Measurements from ENCODE around the gene TDG.

The TDG gene

GRCh38 chr12:103965255-103965589 is 450 bp upstream of the TDG start:
- H3K9ac ChIP-seq (ENCODE audit: low read length): peak overlapping the region; percentile 92
- H3K4me2 ChIP-seq (ENCODE audit: low read length): peak overlapping the region; percentile 71
- no peak overlapping the region for H2AFZ ChIP-seq (ENCODE audit: low read length)
- peaks cover 20% of the 10 kb centered on the region for H3K4me1 ChIP-seq (ENCODE audit: insufficient read depth, low read length, severe bottlenecking)
- no peaks in the 10 kb centered on the region for H3F3A ChIP-seq (ENCODE audit: insufficient read depth, low read length)
- no peaks in the 10 kb centered on the region for H3K9me3 ChIP-seq (ENCODE audit: low read length)
- H4K20me1 ChIP-seq (ENCODE audit: insufficient read depth, low read length): no peaks in the 10 kb centered on the region
- no peaks in the 10 kb centered on the region for H3K9me2 ChIP-seq (ENCODE audit: low read depth, low read length)
- H3K27me3 ChIP-seq (ENCODE audit: insufficient read depth, low read length): no peaks in the 10 kb centered on the region
- H3K4me3 ChIP-seq (ENCODE audit: low read depth, low read length, poor library complexity, severe bottlenecking): peak overlapping the region; percentile 81
- H3K36me3 ChIP-seq (ENCODE audit: insufficient read depth, low read length): no peaks in the 10 kb centered on the region; the same call in 1 of the 2 replicates
- no peak for TF ChIP-seq EZH2 (IDR thresholded peaks at IDR 0.05; ENCODE audit: borderline replicate concordance, low read length)
- TF ChIP-seq, protein P1, sequence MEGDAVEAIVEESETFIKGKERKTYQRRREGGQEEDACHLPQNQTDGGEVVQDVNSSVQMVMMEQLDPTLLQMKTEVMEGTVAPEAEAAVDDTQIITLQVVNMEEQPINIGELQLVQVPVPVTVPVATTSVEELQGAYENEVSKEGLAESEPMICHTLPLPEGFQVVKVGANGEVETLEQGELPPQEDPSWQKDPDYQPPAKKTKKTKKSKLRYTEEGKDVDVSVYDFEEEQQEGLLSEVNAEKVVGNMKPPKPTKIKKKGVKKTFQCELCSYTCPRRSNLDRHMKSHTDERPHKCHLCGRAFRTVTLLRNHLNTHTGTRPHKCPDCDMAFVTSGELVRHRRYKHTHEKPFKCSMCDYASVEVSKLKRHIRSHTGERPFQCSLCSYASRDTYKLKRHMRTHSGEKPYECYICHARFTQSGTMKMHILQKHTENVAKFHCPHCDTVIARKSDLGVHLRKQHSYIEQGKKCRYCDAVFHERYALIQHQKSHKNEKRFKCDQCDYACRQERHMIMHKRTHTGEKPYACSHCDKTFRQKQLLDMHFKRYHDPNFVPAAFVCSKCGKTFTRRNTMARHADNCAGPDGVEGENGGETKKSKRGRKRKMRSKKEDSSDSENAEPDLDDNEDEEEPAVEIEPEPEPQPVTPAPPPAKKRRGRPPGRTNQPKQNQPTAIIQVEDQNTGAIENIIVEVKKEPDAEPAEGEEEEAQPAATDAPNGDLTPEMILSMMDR (IDR thresholded peaks at IDR 0.05; ENCODE audit: low read length): no peak
- H3K79me2 ChIP-seq (ENCODE audit: insufficient read depth, low read length): peaks cover 47% of the 10 kb centered on the region
- peak overlapping the region; percentile 61 for H3K27ac ChIP-seq (ENCODE audit: low read depth, low read length, poor library complexity, severe bottlenecking)

DNA sequence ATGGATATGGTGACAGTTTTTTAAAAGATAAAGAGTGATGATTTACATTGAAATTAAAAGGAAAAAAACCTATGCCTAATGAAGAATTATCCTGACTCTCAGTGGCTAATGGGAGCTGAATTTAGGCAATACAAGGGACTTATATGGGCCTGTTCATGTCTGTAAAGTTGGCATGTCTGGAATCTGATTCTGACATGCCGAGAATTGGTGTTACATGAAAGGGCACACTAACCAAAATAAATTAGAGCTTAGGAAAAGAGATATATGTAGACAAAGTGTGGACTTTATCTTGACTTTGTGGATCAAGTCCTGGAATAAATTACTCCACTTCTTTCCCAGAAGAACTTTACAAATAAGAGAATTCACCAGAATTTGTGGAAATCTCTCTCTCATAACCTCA is 1.1 kb downstream of the TDG start:
- Histone ChIP-seq H3F3A (ENCODE audit: insufficient read depth, low read length) (no peaks in the 10 kb centered on the region), H3K4me1 (ENCODE audit: insufficient read depth, low read length, severe bottlenecking) (peaks cover 20% of the 10 kb centered on the region), H3K36me3 (ENCODE audit: insufficient read depth, low read length) (no peaks in the 10 kb centered on the region; the same call in 1 of the 2 replicates), H3K79me2 (ENCODE audit: insufficient read depth, low read length) (peaks cover 56% of the 10 kb centered on the region), H3K4me3 (ENCODE audit: low read depth, low read length, poor library complexity, severe bottlenecking) (peak overlapping the region; percentile 81), H3K9ac (ENCODE audit: low read length) (peak overlapping the region; percentile 92), H4K20me1 (ENCODE audit: insufficient read depth, low read length) (no peaks in the 10 kb centered on the region), H3K27me3 (ENCODE audit: insufficient read depth, low read length) (no peaks in the 10 kb centered on the region), H3K4me2 (ENCODE audit: low read length) (peak overlapping the region; percentile 77), H3K9me2 (ENCODE audit: low read depth, low read length) (no peaks in the 10 kb centered on the region), H3K27ac (ENCODE audit: low read depth, low read length, poor library complexity, severe bottlenecking) (peak overlapping the region; percentile 61), H2AFZ (ENCODE audit: low read length) (no peak overlapping the region), H3K9me3 (ENCODE audit: low read length) (no peaks in the 10 kb centered on the region)
- TF ChIP-seq EZH2 (IDR thresholded peaks at IDR 0.05; ENCODE audit: borderline replicate concordance, low read length): no peak
- TF ChIP-seq, protein P1 (IDR thresholded peaks at IDR 0.05; ENCODE audit: low read length): no peak

DNA sequence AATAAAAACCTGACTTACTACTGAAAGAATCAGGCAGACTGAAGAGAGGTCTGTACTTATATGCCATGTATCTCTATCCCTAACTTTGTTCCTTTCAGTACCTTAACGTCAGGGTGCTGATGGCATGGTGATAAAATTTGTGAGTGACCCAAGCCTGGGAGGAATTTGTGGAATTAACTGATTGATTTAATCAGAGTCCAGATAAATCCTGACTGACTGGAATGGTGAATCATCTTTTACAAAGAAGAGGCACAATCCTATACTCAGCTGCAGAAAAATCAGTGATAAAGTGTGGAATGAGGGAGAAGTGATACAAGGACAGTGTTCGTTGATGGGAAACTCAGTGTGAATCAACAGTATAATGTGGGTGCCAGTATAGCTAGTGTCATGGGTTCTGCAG is 3.7 kb downstream of the TDG start:
- no peaks in the 10 kb centered on the region for H3F3A ChIP-seq (ENCODE audit: insufficient read depth, low read length)
- H3K36me3 ChIP-seq (ENCODE audit: insufficient read depth, low read length): no peaks in the 10 kb centered on the region; the same call in 1 of the 2 replicates
- no peak overlapping the region for H3K4me2 ChIP-seq (ENCODE audit: low read length)
- H4K20me1 ChIP-seq (ENCODE audit: insufficient read depth, low read length): no peaks in the 10 kb centered on the region
- H3K9me3 ChIP-seq (ENCODE audit: low read length): no peaks in the 10 kb centered on the region
- no peaks in the 10 kb centered on the region for H3K27me3 ChIP-seq (ENCODE audit: insufficient read depth, low read length)
- no peak overlapping the region for H3K4me3 ChIP-seq (ENCODE audit: low read depth, low read length, poor library complexity, severe bottlenecking)
- H3K27ac ChIP-seq (ENCODE audit: low read depth, low read length, poor library complexity, severe bottlenecking): no peak overlapping the region
- H3K9ac ChIP-seq (ENCODE audit: low read length): no peak overlapping the region
- no peak overlapping the region for H2AFZ ChIP-seq (ENCODE audit: low read length)
- peaks cover 14% of the 10 kb centered on the region for H3K4me1 ChIP-seq (ENCODE audit: insufficient read depth, low read length, severe bottlenecking)
- no peaks in the 10 kb centered on the region for H3K9me2 ChIP-seq (ENCODE audit: low read depth, low read length)
- peaks cover 72% of the 10 kb centered on the region for H3K79me2 ChIP-seq (ENCODE audit: insufficient read depth, low read length)
- TF ChIP-seq, protein P1 (IDR thresholded peaks at IDR 0.05; ENCODE audit: low read length): no peak
- TF ChIP-seq EZH2 (IDR thresholded peaks at IDR 0.05; ENCODE audit: borderline replicate concordance, low read length): no peak
